Measurements from ENCODE around the gene ENHO. TPM values are rescaled to one million over a fixed set of nuclear protein-coding genes. Genes with fewer than 3 reads are reported as not detected.

ENHO gene
- total RNA-seq, 4 donors from 2014 or later = 0.91 to 7.6 (median 2.6) TPM; not detected in 1

DNA sequence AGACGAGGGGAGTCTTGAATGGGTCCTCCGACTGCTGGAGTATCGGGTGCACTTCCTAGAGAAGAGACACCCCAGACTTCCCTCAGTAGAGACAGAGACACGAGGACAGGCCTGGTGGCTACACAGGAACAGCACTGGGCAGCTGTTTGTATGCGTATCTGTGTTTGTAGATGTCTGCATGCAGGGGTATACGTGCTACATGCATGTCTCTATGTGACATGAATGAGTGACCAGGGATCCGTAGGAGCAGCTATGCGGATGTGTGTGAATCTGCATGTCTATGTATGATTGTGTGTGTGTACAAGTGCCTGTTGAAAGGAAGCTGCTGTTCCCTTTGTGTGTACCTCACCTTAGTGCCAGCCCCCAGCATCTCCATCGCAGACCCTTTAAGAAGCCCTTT lies 35.6 kb upstream of the ENHO start:
- intact Hi-C loops (cut with DNase I; ENCODE audit: low total_unique reads) = no loop called here
- WGBS, 2 donors = 86 to 89% methylated on average over 9 of the region's 9 CpGs
- no peak overlapping the region for H3K4me3 ChIP-seq (ENCODE audit: low read depth, poor library complexity, severe bottlenecking)
- no peak for DNase-seq (ENCODE audit: low spot score in 2 of 2)
- no peak for TF ChIP-seq POLR2A (IDR thresholded peaks at IDR 0.05)
- TF ChIP-seq CTCF (IDR thresholded peaks at IDR 0.05) = no peak

DNA sequence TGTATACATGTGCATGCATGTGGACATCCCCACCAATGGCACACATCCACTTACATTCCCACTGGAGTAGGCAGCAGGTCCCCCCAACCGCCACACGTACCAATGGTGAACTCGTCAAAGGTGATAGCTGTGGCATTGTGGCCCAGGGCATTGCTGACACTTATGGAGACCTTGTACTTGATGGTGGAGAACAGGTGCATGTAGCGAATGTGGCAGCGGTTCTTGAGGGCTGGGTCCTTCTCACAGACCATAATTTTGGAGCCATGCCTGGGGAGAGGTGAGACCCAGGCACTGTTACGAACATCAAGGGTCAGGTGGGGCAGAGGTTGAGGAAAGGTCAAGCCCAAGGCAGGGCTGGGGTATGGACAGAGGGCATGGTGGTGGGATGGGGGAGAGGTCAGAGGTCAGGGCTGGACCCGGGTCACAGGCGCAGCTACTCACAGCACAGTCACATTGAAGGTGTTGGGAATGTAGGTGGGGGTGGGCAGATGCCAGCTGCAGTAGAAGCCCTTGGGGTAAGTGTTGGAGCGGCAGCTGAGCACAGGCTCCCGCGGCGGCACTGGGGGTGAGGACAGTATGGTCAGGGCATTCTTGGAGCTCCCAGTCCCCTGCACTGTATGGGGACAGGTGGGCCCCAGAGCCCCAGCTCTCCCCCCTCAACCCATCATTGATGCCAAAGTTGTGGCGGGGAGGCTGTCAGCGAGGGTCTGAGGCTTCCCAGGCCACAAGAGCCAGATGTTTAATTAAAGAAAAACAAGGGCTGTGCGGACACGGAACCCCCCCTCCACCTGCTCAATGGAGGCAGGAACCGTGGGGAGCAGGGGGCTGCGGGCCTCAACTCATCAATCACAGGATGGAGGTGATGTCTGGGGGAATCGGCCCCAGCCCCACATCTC lies 34.9 kb upstream of the ENHO start:
- WGBS, 2 donors = 69 to 77% methylated on average over 19 of the region's 19 CpGs
- DNase-seq (ENCODE audit: low spot score in 2 of 2) = no peak
- TF ChIP-seq CTCF (IDR thresholded peaks at IDR 0.05) (no peak), POLR2A (IDR thresholded peaks at IDR 0.05) (no peak)
- H3K4me3 ChIP-seq (ENCODE audit: low read depth, poor library complexity, severe bottlenecking) = no peak overlapping the region
- intact Hi-C loops (cut with DNase I; ENCODE audit: low total_unique reads) = no loop called here

GRCh38 chr9:34556949-34557348 lies 34.2 kb upstream of the ENHO start:
- intact Hi-C loops (cut with DNase I; ENCODE audit: low total_unique reads) = no loop called here
- WGBS, 2 donors = 59 to 76% methylated on average over 6 of the region's 6 CpGs
- DNase-seq (ENCODE audit: low spot score in 2 of 2) = no peak
- no peak overlapping the region for H3K4me3 ChIP-seq (ENCODE audit: low read depth, poor library complexity, severe bottlenecking)
- TF ChIP-seq POLR2A (IDR thresholded peaks at IDR 0.05) (no peak), CTCF (IDR thresholded peaks at IDR 0.05) (no peak)

GRCh38 chr9:34555936-34556525 lies 33.2 kb upstream of the ENHO start:
- intact Hi-C loops (cut with DNase I; ENCODE audit: low total_unique reads) = no loop called here
- DNase-seq (ENCODE audit: low spot score in 2 of 2) = no peak
- TF ChIP-seq CTCF (IDR thresholded peaks at IDR 0.05) = no peak
- H3K4me3 ChIP-seq (ENCODE audit: low read depth, poor library complexity, severe bottlenecking) = no peak overlapping the region
- WGBS, 2 donors = 88 to 89% methylated on average over 13 of the region's 13 CpGs

- no peak overlapping the region for H3K4me3 ChIP-seq (ENCODE audit: low read depth, poor library complexity, severe bottlenecking)
- DNase-seq (ENCODE audit: low spot score in 2 of 2) = no peak
- intact Hi-C loops (cut with DNase I; ENCODE audit: low total_unique reads) = no loop called here
- TF ChIP-seq CTCF (IDR thresholded peaks at IDR 0.05) (no peak), POLR2A (IDR thresholded peaks at IDR 0.05) (no peak)
- WGBS, 2 donors = 80 to 87% methylated on average over 5 of the region's 5 CpGs
Observed at GRCh38 chr9:34555500-34555899, 32.7 kb upstream of the ENHO start.

All from lower leg skin (tissue), 4 donors.